H1 (cell line): ENCODE measurements around the gene RELN. TPM values are rescaled to one million over a fixed set of nuclear protein-coding genes. Genes with fewer than 3 reads are reported as not detected.

Source experiments
- CTCF ChIA-PET: fragments of 300-600 bp; sonication (Branson Sonifier 250); formaldehyde crosslinking; loops from one replicate; lab custom pipeline; 2021; ENCODE audit not compliant: partially characterized antibody; lab: Charles Lee
- POLR2A ChIA-PET: fragments of 300-600 bp; sonication (Branson Sonifier 250); formaldehyde crosslinking; loops from one replicate; lab custom pipeline; 2021; ENCODE audit warnings: inconsistent platforms; ENCODE audit not compliant: partially characterized antibody; lab: Charles Lee
- DNase-seq, 2 experiments: peaks; one replicate each; pipeline versions ENCODE4 v3.0.0 to v3.0.0-alpha.2; 2010 to 2022; ENCODE audit warnings: low spot score in 2 of 2, low read depth in 1 of 2, mixed read lengths in 1 of 2
- FAIRE-seq: peaks from 2 replicates; lab custom pipeline; 2011; peaks lifted over from hg19 to GRCh38; lab: Jason Lieb, UNC
- H2AFZ ChIP-seq: 2 replicates; pipeline ENCODE4 v1.8.1; 2012; ENCODE audit warnings: low read length, inconsistent platforms
- H2AK5ac ChIP-seq: 2 replicates; pipeline ENCODE4 v1.6.1; 2013; ENCODE audit warnings: low read depth, low read length
- H2BK120ac ChIP-seq: replicated peaks from 2 replicates; pipeline ENCODE3; 2013; ENCODE audit warnings: low read depth, low read length, inconsistent platforms
- H2BK12ac ChIP-seq: 2 replicates; pipeline ENCODE4 v1.6.1; 2013; ENCODE audit warnings: low read depth, low read length
- H2BK15ac ChIP-seq: 2 replicates; pipeline ENCODE4 v1.6.1; 2013; ENCODE audit warnings: low read length
- H2BK20ac ChIP-seq: 2 replicates; pipeline ENCODE4 v1.6.1; 2013; ENCODE audit warnings: low read length
- H2BK5ac ChIP-seq: 2 replicates; pipeline ENCODE4 v1.6.1; 2013; ENCODE audit warnings: low read depth, low read length
- H3K14ac ChIP-seq: 2 replicates; pipeline ENCODE4 v1.6.1; 2013; ENCODE audit warnings: inconsistent platforms; ENCODE audit not compliant: insufficient read length
- H3K18ac ChIP-seq: 2 replicates; pipeline ENCODE4 v1.6.1; 2013; ENCODE audit warnings: low read length; ENCODE audit errors: extremely low read depth
- H3K23ac ChIP-seq: 2 replicates; pipeline ENCODE4 v1.6.1; 2013; ENCODE audit warnings: inconsistent platforms; ENCODE audit not compliant: insufficient read length
- H3K23me2 ChIP-seq: 2 replicates; pipeline ENCODE4 v1.6.1; 2013; ENCODE audit warnings: low read depth, low read length
- H3K27ac ChIP-seq: 2 replicates; pipeline ENCODE4 v1.6.1; 2011; ENCODE audit warnings: low read depth, low read length, inconsistent platforms
- H3K27me3 ChIP-seq, 4 experiments: replicated peaks in 1 of 4; 1 replicate in 1 of 4; 2 replicates in 3 of 4; pipeline versions ENCODE4 v1.6.1 to v1.8.1; 2011 to 2013; ENCODE audit warnings: low read length in 3 of 4, mild to moderate bottlenecking in 3 of 4, inconsistent platforms in 2 of 4, mixed read lengths in 2 of 4, moderate library complexity in 1 of 4; ENCODE audit not compliant: control insufficient read depth in 3 of 4, insufficient read depth in 3 of 4; ENCODE audit errors: extremely low read depth in 1 of 4
- H3K36me3 ChIP-seq, 4 experiments: 2 replicates each; pipeline versions ENCODE4 v1.6.1 to v1.8.1; 2011 to 2013; ENCODE audit warnings: mild to moderate bottlenecking in 4 of 4, low read length in 3 of 4, moderate library complexity in 2 of 4, control low read depth in 1 of 4, inconsistent platforms in 1 of 4; ENCODE audit not compliant: insufficient read depth in 4 of 4, control insufficient read depth in 2 of 4
- H3K4ac ChIP-seq: replicated peaks from 2 replicates; pipeline ENCODE3; 2013; ENCODE audit warnings: low read length, low read depth, mixed read lengths, inconsistent platforms; ENCODE audit not compliant: insufficient read length
- H3K4me1 ChIP-seq, 4 experiments: replicated peaks in 1 of 4; 1 replicate in 1 of 4; 2 replicates in 3 of 4; pipeline versions ENCODE4 v1.6.1 to v1.8.1; 2011 to 2013; ENCODE audit warnings: low read length in 3 of 4, inconsistent platforms in 2 of 4, mixed read lengths in 1 of 4; ENCODE audit not compliant: insufficient read depth in 4 of 4, control insufficient read depth in 3 of 4
- H3K4me2 ChIP-seq, 2 experiments: 2 replicates each; pipeline versions ENCODE4 v1.6.1 to v1.8.1; 2011 to 2013; ENCODE audit warnings: low read depth in 2 of 2, low read length in 2 of 2, control low read depth in 1 of 2, inconsistent platforms in 1 of 2, mild to moderate bottlenecking in 1 of 2; ENCODE audit not compliant: insufficient read depth in 1 of 2
- H3K4me3 ChIP-seq, 4 experiments: fragments of 200-600, 300-600 bp in 1 of 4; sonication (generic), shearing (Covaris generic), sonication (Bioruptor Twin) in 1 of 4; 2 replicates each; pipeline versions ENCODE4 v1.5.1 to v1.8.1; 2011 to 2016; ENCODE audit warnings: low read length in 4 of 4, low read depth in 3 of 4, control low read depth in 2 of 4, inconsistent platforms in 2 of 4, mild to moderate bottlenecking in 2 of 4, mixed read lengths in 1 of 4, moderate library complexity in 1 of 4; ENCODE audit not compliant: insufficient read depth in 2 of 4; ENCODE audit errors: extremely low read depth in 1 of 4
- H3K56ac ChIP-seq: replicated peaks from 2 replicates; pipeline ENCODE3; 2013; ENCODE audit warnings: low read depth, mild to moderate bottlenecking, mixed read lengths, low read length, inconsistent platforms; ENCODE audit not compliant: insufficient read length
- H3K79me1 ChIP-seq: 2 replicates; pipeline ENCODE4 v1.6.1; 2013; ENCODE audit warnings: low read depth, low read length, control low read depth
- H3K79me2 ChIP-seq, 2 experiments: 2 replicates each; pipeline versions ENCODE4 v1.6.1 to v1.8.1; 2012 to 2013; ENCODE audit warnings: low read length in 2 of 2, mild to moderate bottlenecking in 2 of 2, inconsistent platforms in 1 of 2; ENCODE audit not compliant: insufficient read depth in 2 of 2, control insufficient read depth in 1 of 2
- H3K9ac ChIP-seq, 4 experiments: replicated peaks in 1 of 4; 1 replicate in 1 of 4; 2 replicates in 3 of 4; pipeline versions ENCODE4 v1.6.1 to v1.8.1; 2011 to 2013; ENCODE audit warnings: low read depth in 3 of 4, low read length in 3 of 4, control low read depth in 2 of 4, mild to moderate bottlenecking in 2 of 4, moderate library complexity in 2 of 4, inconsistent platforms in 1 of 4; ENCODE audit errors: extremely low read depth in 1 of 4
- H3K9me3 ChIP-seq, 2 experiments: 2 replicates each; pipeline versions ENCODE4 v1.6.1 to v1.8.1; 2012 to 2013; ENCODE audit warnings: mild to moderate bottlenecking in 2 of 2, moderate library complexity in 2 of 2, control low read depth in 1 of 2, inconsistent platforms in 1 of 2, low read depth in 1 of 2, low read length in 1 of 2, mixed read lengths in 1 of 2; ENCODE audit not compliant: insufficient read depth in 2 of 2
- H4K20me1 ChIP-seq, 2 experiments: replicated peaks in 1 of 2; 2 replicates each; pipeline versions ENCODE3 to v1.8.1; 2011 to 2013; ENCODE audit warnings: inconsistent platforms in 2 of 2, low read length in 2 of 2, mild to moderate bottlenecking in 1 of 2; ENCODE audit not compliant: insufficient read depth in 2 of 2, control insufficient read depth in 1 of 2
- H4K5ac ChIP-seq: 2 replicates; pipeline ENCODE4 v1.6.1; 2013; ENCODE audit warnings: low read length, low read depth, mixed read lengths, inconsistent platforms; ENCODE audit not compliant: insufficient read length
- H4K8ac ChIP-seq: 2 replicates; pipeline ENCODE4 v1.8.0; 2013; ENCODE audit warnings: mild to moderate bottlenecking, moderate library complexity, low read length, inconsistent platforms; ENCODE audit not compliant: insufficient read depth; ENCODE audit errors: extremely low read depth
- H4K91ac ChIP-seq: replicated peaks from 2 replicates; pipeline ENCODE3; 2013; ENCODE audit warnings: low read length, mixed read lengths, inconsistent platforms; ENCODE audit not compliant: insufficient read length
- BACH1 ChIP-seq: IDR thresholded peaks from 2 replicates; pipeline ENCODE4 v1.6.1; 2012; ENCODE audit warnings: low read length, improper control_type of control experiment
- EGR1 ChIP-seq: IDR thresholded peaks from 2 replicates; pipeline ENCODE4 v1.6.1; 2011; ENCODE audit warnings: low read depth, low read length, borderline replicate concordance
- FOSL1 ChIP-seq: IDR thresholded peaks from 2 replicates; pipeline ENCODE4 v1.6.1; 2011; ENCODE audit warnings: mild to moderate bottlenecking, low read depth, low read length, moderate library complexity; ENCODE audit not compliant: insufficient read depth
- GABPA ChIP-seq: IDR thresholded peaks from 2 replicates; pipeline ENCODE4 v1.6.1; 2011; ENCODE audit warnings: mild to moderate bottlenecking, low read length, moderate library complexity, borderline replicate concordance; ENCODE audit not compliant: insufficient read depth
- KDM4A ChIP-seq: IDR thresholded peaks from one replicate; pipeline ENCODE4 v1.7.1; 2012; ENCODE audit warnings: low read depth, mild to moderate bottlenecking, moderate library complexity, low read length, inconsistent platforms; ENCODE audit not compliant: severe bottlenecking
- MAFK ChIP-seq: IDR thresholded peaks from 2 replicates; pipeline ENCODE4 v1.6.1; 2012; ENCODE audit warnings: low read depth, mild to moderate bottlenecking, improper control_type of control experiment, low read length
- POLR2AphosphoS5 ChIP-seq: IDR thresholded peaks from 2 replicates; pipeline ENCODE4 v1.6.1; 2011; ENCODE audit warnings: low read depth, low read length
- SP1 ChIP-seq: IDR thresholded peaks from 2 replicates; pipeline ENCODE4 v1.6.1; 2011; ENCODE audit warnings: low read depth, low read length
- WGBS, 2 experiments: shearing (Covaris generic) in 1 of 2; methylation state at CpG; one replicate each; pipeline versions ENCODE4 v1.1.6 to v1.1.7; 2013 to 2015; ENCODE audit warnings: low lambda C conversion rate in 2 of 2, mixed read lengths in 2 of 2, inconsistent platforms in 1 of 2, low coverage in 1 of 2, missing lambda C conversion rate in 1 of 2; ENCODE audit not compliant: insufficient replicate concordance in 2 of 2, insufficient coverage in 1 of 2, insufficient read length in 1 of 2; ENCODE audit errors: extremely low coverage in 1 of 2, missing lambda C conversion rate in 1 of 2; 5-methylcytosine and 5-hydroxymethylcytosine counted together
- polyA plus RNA-seq, 7 experiments: library from polyadenylated mRNA; depleted of rRNA in 3 of 7; stranded (reverse) in 5 of 7; unstranded in 2 of 7; fragments of >200 nt in 5 of 7; fragments of 200-250 nt in 2 of 7; gene quantifications; 1 replicate in 5 of 7; 2 replicates in 1 of 7; 4 replicates in 1 of 7; pipeline versions ENCODE4 v1.2.1 to v1.2.3, GENCODE V29; 2011 to 2013; ENCODE audit warnings: missing spikeins in 2 of 7, mixed read lengths in 2 of 7
- total RNA-seq: library from RNA; stranded (reverse); fragmentation: NEBNext Ultra II Directional; extraction: Animal tissue kit (Norgen Biotek cat#: 25700); gene quantifications from 2 replicates; pipeline ENCODE4 v1.2.1, GENCODE V29; 2021

RELN gene
- total and polyA plus RNA-seq, 2 of the 8 experiments (the other 6 are each of a cell fraction or from before 2014, with no cell fraction given) = 0.03 to 0.07 TPM

- Histone ChIP-seq H3K14ac (no peak overlapping the region), H2BK20ac (no peak overlapping the region), H3K36me3 (no peaks in the 10 kb centered on the region), H2BK12ac (no peak overlapping the region), H3K18ac (no peak overlapping the region), H2BK120ac (no peak overlapping the region), H3K79me1 (no peaks in the 10 kb centered on the region), H2AFZ (no peak overlapping the region), H3K9me3 (no peaks in the 10 kb centered on the region; a peak in 1 of 4 replicates), H3K23me2 (no peaks in the 10 kb centered on the region), H3K56ac (no peak overlapping the region), H3K79me2 (no peaks in the 10 kb centered on the region), H2AK5ac (no peak overlapping the region), H3K4me3 (no peak overlapping the region), H3K27ac (no peak overlapping the region), H3K4me1 (no peaks in the 10 kb centered on the region), H3K4me2 (no peak overlapping the region), H4K20me1 (no peaks in the 10 kb centered on the region), H2BK15ac (no peak overlapping the region), H3K23ac (no peak overlapping the region), H3K9ac (no peak overlapping the region), H4K91ac (no peak overlapping the region), H4K8ac (no peak overlapping the region), H2BK5ac (no peak overlapping the region), H3K4ac (no peak overlapping the region), H3K27me3 (no peaks in the 10 kb centered on the region), H4K5ac (no peak overlapping the region)
- no peak for DNase-seq
- FAIRE-seq = no peak
- CTCF ChIA-PET = interaction anchor here (0.9 kb wide), 1 partner anchor 27 kb away, joined by 3 read pairs; no protein-coding TSS in a partner anchor
- 79% methylated on average over 5 of the region's 5 CpGs; no CpG with 5 or more reads in 1 of the 2 experiments for WGBS, 2 experiments
- POLR2A ChIA-PET = no interaction called here
- TF ChIP-seq POLR2AphosphoS5 (no peak), MAFK (no peak), KDM4A (no peak), SP1 (no peak), BACH1 (no peak), FOSL1 (no peak), GABPA (no peak), EGR1 (no peak)
Measured at GRCh38 chr7:104032486-104032885, 43.0 kb upstream of the RELN start.
